Adrenal gland (tissue), 12 donors: ENCODE data around the gene GNLY. TPM values are rescaled to one million over a fixed set of nuclear protein-coding genes. Genes with fewer than 3 reads are reported as not detected.
"Not testable (repeated sequence)": the region's sequence is repeated elsewhere in the genome, so short reads cannot be mapped to it uniquely, and the experiment has no call there.

Experiments used
- DNase-seq, 7 donors: peaks; one replicate each; pipeline ENCODE4 v3.0.0-alpha.2; 2019 to 2020
- H3K27ac ChIP-seq, 5 donors: fragments of 200-600 bp; sonication (generic) in 4 of 5; 1 replicate in 3 of 5; 2 replicates in 2 of 5; pipeline versions ENCODE4 v1.5.1 to v1.8.0; 2016 to 2020; ENCODE audit warnings: mild to moderate bottlenecking in 1 of 5
- H3K27me3 ChIP-seq: fragments of 200-600 bp; 2 replicates; pipeline ENCODE4 v1.8.0; 2021
- H3K36me3 ChIP-seq, 2 donors: fragments of 200-600 bp; replicated peaks in 1 of 2; 1 replicate in 1 of 2; 2 replicates in 1 of 2; pipeline versions ENCODE4 v1.5.1 to v1.8.0; 2018 to 2022
- H3K4me1 ChIP-seq, 2 donors: fragments of 200-600 bp; replicated peaks in 1 of 2; 1 replicate in 1 of 2; 2 replicates in 1 of 2; pipeline versions ENCODE4 v1.5.1 to v1.8.0; 2018 to 2021
- H3K4me3 ChIP-seq, 4 donors: fragments of 200-600 bp; sonication (generic) in 3 of 4; one replicate each; pipeline ENCODE4 v1.5.1; 2016 to 2018
- H3K9me3 ChIP-seq, 3 donors: fragments of 200-600 bp; sonication (generic) in 1 of 3; replicated peaks in 1 of 3; 1 replicate in 2 of 3; 2 replicates in 1 of 3; pipeline versions ENCODE4 v1.5.1 to v1.8.0; 2016 to 2021
- CTCF ChIP-seq, 6 experiments: fragments of 450-650 bp in 4 of 6; fragments of 200-600 bp in 2 of 6; sonication (generic) in 1 of 6; IDR thresholded peaks; 1 replicate in 5 of 6; 2 replicates in 1 of 6; pipeline versions ENCODE4 v1.5.1 to v1.8.0; 2016 to 2021; ENCODE audit warnings: antibody characterized with exemption in 6 of 6, mild to moderate bottlenecking in 2 of 6, moderate library complexity in 1 of 6
- POLR2A ChIP-seq, 2 donors: fragments of 450-650 bp; IDR thresholded peaks; one replicate each; pipeline ENCODE4 v1.6.1; 2017; ENCODE audit warnings: antibody characterized with exemption in 2 of 2, mild to moderate bottlenecking in 2 of 2, moderate library complexity in 1 of 2
- WGBS, 4 donors: extraction: QIAGEN DNeasy Blood & Tissue Kit in 2 of 4; methylation state at CpG; one replicate each; pipeline versions ENCODE4 v1.1.5 to v1.1.7; 2013 to 2017; 5-methylcytosine and 5-hydroxymethylcytosine counted together
- intact Hi-C, 2 donors: fragments of 100-400 bp; cut with DNase I; formaldehyde crosslinking; loops; one replicate each; pipeline versions ENCODE4 v1.14.1 to v1.15.0; 2022 to 2023
- polyA plus RNA-seq, 3 donors: library from polyadenylated mRNA; stranded (reverse); fragments of 200-250 nt in 2 of 3; fragments of 350-450 nt in 1 of 3; fragmentation: Illumina TruSeq in 1 of 3; extraction: RNeasy Lipid Tissue Mini Kit (QIAGEN cat#74804) in 1 of 3; gene quantifications; one replicate each; pipeline ENCODE4 v1.2.3, GENCODE V29; 2013 to 2014
- total RNA-seq, 9 donors: library from RNA; depleted of rRNA in 4 of 9; stranded (reverse); fragments of >200 nt in 4 of 9; fragments of 120-200 nt in 1 of 9; fragmentation: NEBNext Ultra II Directional in 1 of 9; extraction: Animal tissue kit (Norgen Biotek cat#: 25700) in 1 of 9; gene quantifications; one replicate each; pipeline versions ENCODE4 v1.1.0 to v1.2.4, GENCODE V29; 2013 to 2023
- donor health status: healthy with polysubstance abuse.
- donor health status: Bipolar disorder and iron deficiency.
- donor health status: DM: yes; HTN: yes; CAD: no.
- donor health status: DM: no; HTN: no; CAD: no.
- donor health status: DM: no; HTN: no; CAD: no.
- donor health status: DM: yes; HTN: yes; CAD: no.

The GNLY gene
- total and polyA plus RNA-seq, 12 donors: 0.28 to 6.7 (median 1.3) TPM; not detected in 1

DNA sequence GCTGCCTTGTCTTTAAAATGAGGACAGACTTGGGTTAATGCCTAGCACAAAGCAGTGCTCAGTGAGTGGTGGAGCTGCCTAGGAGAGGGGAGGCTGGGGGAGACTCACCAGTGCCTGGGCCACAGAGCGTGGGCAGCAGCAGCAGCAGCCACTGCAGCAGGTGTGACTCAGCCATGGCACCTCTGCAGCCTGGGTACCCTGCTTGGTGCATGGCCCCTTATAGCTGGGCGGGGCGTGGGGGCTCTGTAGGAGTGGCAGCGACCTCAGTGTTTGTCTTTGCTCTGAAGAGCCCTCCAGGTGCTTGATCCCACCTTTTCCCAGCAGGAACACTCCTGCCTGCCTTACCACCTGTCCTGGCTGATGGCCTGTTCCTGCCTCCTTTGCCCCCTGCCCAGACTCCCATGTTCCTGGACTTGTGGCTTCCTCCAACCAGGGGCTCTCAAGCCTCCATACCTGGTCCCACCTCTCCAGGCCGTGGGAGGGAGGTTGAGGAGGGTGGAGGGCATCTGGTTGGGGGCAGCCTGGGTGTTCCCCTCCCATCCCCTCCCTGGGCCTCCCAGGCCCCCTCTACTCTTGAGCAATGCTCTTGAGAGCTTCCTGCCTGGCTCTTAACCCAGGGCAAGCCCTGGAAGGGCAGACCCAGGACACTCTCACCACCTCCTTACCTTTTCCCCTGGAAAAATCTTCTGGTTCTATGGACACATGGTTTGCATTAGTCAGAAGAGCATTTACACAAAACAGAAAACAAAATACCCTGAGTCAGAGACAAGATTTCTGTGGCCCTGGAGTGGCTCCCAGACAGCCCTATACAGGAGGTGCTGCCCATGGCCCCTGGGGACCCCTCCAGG lies 25.9 kb upstream of the GNLY start, which contains the start of gene SFTPB:
SFTPB (minus strand) TSS at position 191 of the 848 bp plus-strand sequence; CDS start at position 175, 16 bp downstream.
- intact Hi-C loops: no loop called here
- no peaks in the 10 kb centered on the region for H3K36me3 ChIP-seq
- no peaks in the 10 kb centered on the region for H3K9me3 ChIP-seq
- no peak for DNase-seq
- no peak within 1 kb of the TSS for H3K4me3 ChIP-seq
- WGBS, 4 donors: 80 to 94% (median 84%) methylated on average over 1 to 5 of the region's 5 CpGs
- no peaks in the 10 kb centered on the region for H3K4me1 ChIP-seq
- no peaks in the 10 kb centered on the region for H3K27me3 ChIP-seq
- H3K27ac ChIP-seq: no peak within 1 kb of the TSS
- TF ChIP-seq POLR2A (IDR thresholded peaks at IDR 0.05) (no peak), CTCF (IDR thresholded peaks at IDR 0.05) (no peak)

GRCh38 chr2:85668857-85669142 lies 25.4 kb upstream of the GNLY start:
- Histone ChIP-seq H3K36me3 (no peaks in the 10 kb centered on the region), H3K4me3 (no peak overlapping the region), H3K4me1 (no peaks in the 10 kb centered on the region), H3K27me3 (no peaks in the 10 kb centered on the region), H3K9me3 (no peaks in the 10 kb centered on the region), H3K27ac (no peak overlapping the region)
- intact Hi-C loops: no loop called here
- DNase-seq: no peak
- WGBS, 4 donors: 85 to 88% (median 87%) methylated on average over 3 of the region's 3 CpGs
- TF ChIP-seq CTCF (IDR thresholded peaks at IDR 0.05) (no peak), POLR2A (IDR thresholded peaks at IDR 0.05) (no peak)

GRCh38 chr2:85669549-85669948 lies 24.6 kb upstream of the GNLY start:
- TF ChIP-seq CTCF (IDR thresholded peaks at IDR 0.05) (no peak), POLR2A (IDR thresholded peaks at IDR 0.05) (no peak)
- DNase-seq: no peak
- no peak overlapping the region for H3K4me3 ChIP-seq
- no peaks in the 10 kb centered on the region for H3K4me1 ChIP-seq
- 50 to 59% (median 57%) methylated on average over 5 of the region's 5 CpGs for WGBS, 4 donors
- H3K27ac ChIP-seq: no peak overlapping the region
- intact Hi-C loops: no loop called here
- no peaks in the 10 kb centered on the region for H3K36me3 ChIP-seq
- no peaks in the 10 kb centered on the region for H3K9me3 ChIP-seq
- no peaks in the 10 kb centered on the region for H3K27me3 ChIP-seq

DNA sequence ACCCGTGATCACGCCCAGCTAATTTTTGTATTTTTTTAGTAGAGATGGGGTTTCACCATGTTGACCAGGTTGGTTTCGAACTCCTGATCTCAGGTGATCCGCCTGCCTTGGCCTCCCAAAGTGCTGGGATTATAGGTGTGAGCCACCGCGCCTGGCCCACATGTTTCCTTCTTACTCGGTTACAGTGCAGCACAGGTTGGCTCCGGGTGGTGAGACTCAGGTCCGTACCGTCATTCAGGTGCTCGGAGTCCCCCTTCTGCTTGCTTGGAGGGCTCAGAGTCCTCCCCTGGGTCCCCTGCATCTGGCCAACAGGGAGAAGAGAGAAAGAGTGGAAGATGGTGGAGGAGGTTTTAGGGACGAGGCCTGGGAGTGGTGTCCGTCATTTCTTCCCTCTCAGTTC lies 23.7 kb upstream of the GNLY start:
- H3K27ac ChIP-seq, DNase-seq, H3K27me3 ChIP-seq, H3K36me3 ChIP-seq, H3K4me3 ChIP-seq, H3K4me1 ChIP-seq, H3K9me3 ChIP-seq, intact Hi-C loops: not testable (repeated sequence)
- 90 to 93% (median 90%) methylated on average over 6 to 13 of the region's 13 CpGs for WGBS, 4 donors

GRCh38 chr2:85672456-85672855 lies 21.7 kb upstream of the GNLY start:
- DNase-seq: no peak
- H3K9me3 ChIP-seq: no peaks in the 10 kb centered on the region
- no peaks in the 10 kb centered on the region for H3K27me3 ChIP-seq
- intact Hi-C loops: no loop called here
- 59 to 68% (median 65%) methylated on average over 9 of the region's 9 CpGs for WGBS, 4 donors
- H3K4me1 ChIP-seq: no peaks in the 10 kb centered on the region
- TF ChIP-seq POLR2A (IDR thresholded peaks at IDR 0.05): no peak
- no peak for TF ChIP-seq CTCF (IDR thresholded peaks at IDR 0.05)
- no peaks in the 10 kb centered on the region for H3K36me3 ChIP-seq
- peak overlapping the region in 1 of 5 donors; percentile 66 for H3K27ac ChIP-seq
- H3K4me3 ChIP-seq: no peak overlapping the region
